Measurements from ENCODE around the gene STAB1.

DNA sequence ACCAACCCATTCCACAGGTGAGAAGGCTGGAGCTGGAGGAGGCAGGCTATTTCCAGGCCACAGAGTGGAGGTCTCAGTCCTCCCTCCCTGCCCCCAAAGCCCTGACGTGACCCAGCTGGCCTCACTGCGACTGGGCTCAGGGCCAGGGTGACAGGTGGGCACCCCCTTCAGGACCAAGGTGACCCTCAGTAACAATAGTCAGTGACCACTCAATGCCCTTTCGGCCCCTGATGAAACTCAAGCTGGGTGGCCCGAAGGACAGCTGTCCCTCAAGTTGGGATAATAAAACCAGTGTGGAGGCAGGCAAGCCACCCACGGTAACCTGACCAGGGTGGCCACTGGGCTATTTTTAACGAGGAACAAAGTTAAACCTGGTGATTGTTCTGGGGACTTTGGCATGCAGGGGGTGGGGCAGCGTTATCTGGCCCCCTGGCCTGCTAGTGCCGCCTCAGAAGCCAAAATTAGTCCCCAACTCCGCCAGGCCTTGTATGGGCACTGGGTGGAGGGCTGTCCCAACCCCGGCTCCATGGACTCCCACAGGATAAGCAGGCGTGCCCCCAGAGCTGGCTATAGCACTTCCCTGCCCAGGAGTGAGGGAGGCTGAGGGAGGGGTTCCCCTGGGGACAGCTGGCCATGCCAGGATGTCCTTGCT lies 42.4 kb upstream of the STAB1 start:
- TF ChIP-seq EZH2 (IDR thresholded peaks at IDR 0.05), result no peak
- TF ChIP-seq, protein P1, sequence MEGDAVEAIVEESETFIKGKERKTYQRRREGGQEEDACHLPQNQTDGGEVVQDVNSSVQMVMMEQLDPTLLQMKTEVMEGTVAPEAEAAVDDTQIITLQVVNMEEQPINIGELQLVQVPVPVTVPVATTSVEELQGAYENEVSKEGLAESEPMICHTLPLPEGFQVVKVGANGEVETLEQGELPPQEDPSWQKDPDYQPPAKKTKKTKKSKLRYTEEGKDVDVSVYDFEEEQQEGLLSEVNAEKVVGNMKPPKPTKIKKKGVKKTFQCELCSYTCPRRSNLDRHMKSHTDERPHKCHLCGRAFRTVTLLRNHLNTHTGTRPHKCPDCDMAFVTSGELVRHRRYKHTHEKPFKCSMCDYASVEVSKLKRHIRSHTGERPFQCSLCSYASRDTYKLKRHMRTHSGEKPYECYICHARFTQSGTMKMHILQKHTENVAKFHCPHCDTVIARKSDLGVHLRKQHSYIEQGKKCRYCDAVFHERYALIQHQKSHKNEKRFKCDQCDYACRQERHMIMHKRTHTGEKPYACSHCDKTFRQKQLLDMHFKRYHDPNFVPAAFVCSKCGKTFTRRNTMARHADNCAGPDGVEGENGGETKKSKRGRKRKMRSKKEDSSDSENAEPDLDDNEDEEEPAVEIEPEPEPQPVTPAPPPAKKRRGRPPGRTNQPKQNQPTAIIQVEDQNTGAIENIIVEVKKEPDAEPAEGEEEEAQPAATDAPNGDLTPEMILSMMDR (IDR thresholded peaks at IDR 0.05), result no peak

Measured in neural progenitor cell (in vitro differentiated cells).